GM21447 (cell line): ENCODE data around the gene ZNRF4.

Source experiments
- ATAC-seq: cut with Tn5 transposase; IDR thresholded peaks from one replicate; pipeline ENCODE4 v1.9.1; 2021; ENCODE audit not compliant: unreplicated experiment

Gene ZNRF4

GRCh38 chr19:5501907-5502306, 46.7 kb downstream of the ZNRF4 start:
- ATAC-seq: no peak

DNA sequence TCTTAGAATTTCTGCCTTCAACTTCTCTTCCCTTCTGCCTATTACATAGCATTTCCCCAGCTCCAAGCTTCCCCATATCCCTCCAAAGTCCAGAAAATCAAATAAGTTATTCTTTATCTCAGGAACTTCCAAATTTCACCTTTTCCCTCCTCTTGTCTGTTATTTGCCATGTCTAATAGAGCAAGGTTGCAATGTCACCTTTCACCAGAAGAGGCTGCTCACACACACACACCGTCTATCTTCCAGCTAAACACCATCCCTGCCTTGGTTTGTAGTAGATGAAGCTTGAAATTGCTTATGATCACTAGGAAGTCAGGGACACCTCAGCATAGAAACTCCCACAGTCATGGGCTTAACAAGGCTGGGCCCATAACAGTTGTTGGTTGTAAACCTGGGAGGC, 48.4 kb downstream of the ZNRF4 start:
- no peak for ATAC-seq

GRCh38 chr19:5504114-5504513, 48.9 kb downstream of the ZNRF4 start:
- no peak for ATAC-seq
